ENCODE measurements around the gene GP5.
A peak's percentile ranks its signal among the peaks of the same experiment; 100 is the strongest.

Gene GP5

DNA sequence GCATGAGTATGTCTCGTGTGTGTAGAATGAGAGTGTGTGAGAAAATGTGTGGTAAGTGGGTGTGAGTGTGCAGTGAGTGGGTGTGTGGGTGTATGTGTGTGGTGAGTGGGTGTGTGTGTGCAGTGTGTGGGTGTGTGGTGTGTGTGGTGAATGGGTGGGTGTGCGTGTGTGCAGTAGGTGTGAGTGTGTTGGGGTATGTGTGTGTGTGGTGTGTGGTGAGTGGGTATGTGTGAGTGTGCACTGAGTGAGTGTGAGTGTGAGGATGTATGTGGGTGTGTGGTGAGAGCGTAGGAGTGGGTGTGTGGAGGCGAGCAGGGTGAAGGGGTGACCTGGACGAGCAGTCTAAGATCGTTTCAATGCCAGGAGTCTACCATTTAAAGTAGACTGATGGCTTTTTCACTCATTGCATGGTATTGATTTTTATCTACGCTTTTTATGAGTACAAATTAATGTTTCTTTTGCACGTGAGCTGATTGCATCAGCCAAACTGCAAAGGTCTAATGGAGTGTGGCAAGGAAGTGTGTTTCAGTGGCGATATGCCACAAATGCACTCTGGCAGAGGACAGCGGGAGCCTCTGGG is 46.3 kb downstream of the GP5 start:
- DNase-seq (ENCODE audit: low read depth), result no peak
- TF ChIP-seq, protein P1, sequence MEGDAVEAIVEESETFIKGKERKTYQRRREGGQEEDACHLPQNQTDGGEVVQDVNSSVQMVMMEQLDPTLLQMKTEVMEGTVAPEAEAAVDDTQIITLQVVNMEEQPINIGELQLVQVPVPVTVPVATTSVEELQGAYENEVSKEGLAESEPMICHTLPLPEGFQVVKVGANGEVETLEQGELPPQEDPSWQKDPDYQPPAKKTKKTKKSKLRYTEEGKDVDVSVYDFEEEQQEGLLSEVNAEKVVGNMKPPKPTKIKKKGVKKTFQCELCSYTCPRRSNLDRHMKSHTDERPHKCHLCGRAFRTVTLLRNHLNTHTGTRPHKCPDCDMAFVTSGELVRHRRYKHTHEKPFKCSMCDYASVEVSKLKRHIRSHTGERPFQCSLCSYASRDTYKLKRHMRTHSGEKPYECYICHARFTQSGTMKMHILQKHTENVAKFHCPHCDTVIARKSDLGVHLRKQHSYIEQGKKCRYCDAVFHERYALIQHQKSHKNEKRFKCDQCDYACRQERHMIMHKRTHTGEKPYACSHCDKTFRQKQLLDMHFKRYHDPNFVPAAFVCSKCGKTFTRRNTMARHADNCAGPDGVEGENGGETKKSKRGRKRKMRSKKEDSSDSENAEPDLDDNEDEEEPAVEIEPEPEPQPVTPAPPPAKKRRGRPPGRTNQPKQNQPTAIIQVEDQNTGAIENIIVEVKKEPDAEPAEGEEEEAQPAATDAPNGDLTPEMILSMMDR (conservative IDR thresholded peaks at IDR 0.05; ENCODE audit: low read depth, low read length), result no peak
- no peak overlapping the region for H3K4me3 ChIP-seq (ENCODE audit: low read depth, low read length)

DNA sequence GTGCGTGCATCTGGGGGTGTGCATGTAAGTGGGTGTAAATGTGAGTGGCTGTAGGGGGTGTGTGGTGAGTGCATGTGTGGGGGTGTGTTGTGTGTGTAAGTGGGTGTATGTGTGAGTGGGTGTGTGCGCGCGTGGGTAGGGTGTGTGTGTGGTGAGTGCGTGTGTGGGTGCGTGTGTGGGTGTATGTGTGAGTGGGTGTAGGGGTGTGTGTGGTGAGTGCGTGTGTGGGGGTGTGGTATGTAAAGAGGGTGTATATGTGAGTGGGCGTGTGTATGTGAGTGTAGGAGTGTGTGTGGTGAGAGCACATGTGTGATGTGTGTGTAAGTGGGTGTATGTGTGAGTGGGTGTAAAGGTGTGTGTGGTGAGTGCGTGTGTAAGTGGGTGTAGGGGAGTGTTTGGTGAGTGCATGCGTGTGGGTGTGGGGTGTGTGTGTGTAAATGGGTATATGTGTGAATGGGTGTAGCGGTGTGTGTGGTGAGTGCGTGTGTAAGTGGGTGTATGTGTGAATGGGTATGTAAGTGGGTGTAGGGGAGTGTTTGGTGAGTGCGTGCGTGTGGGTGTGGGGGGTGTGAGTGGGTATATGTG is 47.0 kb downstream of the GP5 start:
- DNase-seq (ENCODE audit: low read depth), result no peak
- H3K4me3 ChIP-seq (ENCODE audit: low read depth, low read length), result no peak overlapping the region
- TF ChIP-seq, protein P1 (conservative IDR thresholded peaks at IDR 0.05; ENCODE audit: low read depth, low read length), result no peak

DNA sequence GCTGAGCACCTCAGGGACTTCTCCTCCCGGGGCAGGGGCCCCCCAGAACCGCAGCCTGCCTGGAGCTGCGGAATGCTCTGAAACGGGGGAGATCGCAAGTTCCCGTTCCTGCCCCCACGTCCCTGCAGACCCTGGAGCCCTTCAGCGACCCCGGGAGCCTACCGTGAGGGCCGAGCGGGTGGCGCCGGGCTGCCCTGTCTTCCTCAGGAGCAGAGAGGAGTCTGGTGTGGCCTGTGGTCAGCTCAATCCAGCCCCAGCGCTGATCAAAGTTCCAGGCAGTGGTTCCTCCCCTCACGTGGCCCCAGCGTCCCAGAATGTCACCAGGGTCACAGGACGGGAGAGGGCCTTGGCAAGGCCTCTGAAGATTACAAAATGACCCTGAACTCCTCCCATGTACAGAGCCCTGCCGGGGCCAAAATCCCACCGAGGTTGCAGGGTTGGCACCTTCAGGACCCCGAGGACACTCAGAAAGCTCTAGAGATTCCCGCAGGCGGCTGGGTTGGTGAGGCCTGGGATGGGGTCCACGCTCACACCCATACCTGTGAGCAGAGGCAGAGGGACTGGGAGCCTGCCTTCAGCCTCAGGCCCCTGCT is 47.9 kb downstream of the GP5 start, which contains the start of gene CPN2:
TSS of gene CPN2 (minus strand) at position 249 of the 593 bp plus-strand sequence. CDS start 8,626 bp downstream, outside the sequence.
- H3K4me3 ChIP-seq (ENCODE audit: low read depth, low read length), result no peak within 1 kb of the TSS
- TF ChIP-seq, protein P1 (conservative IDR thresholded peaks at IDR 0.05; ENCODE audit: low read depth, low read length), result no peak
- DNase-seq (ENCODE audit: low read depth), result no peak

- TF ChIP-seq, protein P1 (conservative IDR thresholded peaks at IDR 0.05; ENCODE audit: low read depth, low read length), result no peak
- DNase-seq (ENCODE audit: low read depth), result no peak
- H3K4me3 ChIP-seq (ENCODE audit: low read depth, low read length), result no peak overlapping the region
Measured at GRCh38 chr3:194350726-194351071, 48.4 kb downstream of the GP5 start.

GRCh38 chr3:194348354-194348753 is 50.7 kb downstream of the GP5 start:
- no peak overlapping the region for H3K4me3 ChIP-seq (ENCODE audit: low read depth, low read length)
- DNase-seq (ENCODE audit: low read depth), result no peak
- TF ChIP-seq, protein P1 (conservative IDR thresholded peaks at IDR 0.05; ENCODE audit: low read depth, low read length), result no peak

DNA sequence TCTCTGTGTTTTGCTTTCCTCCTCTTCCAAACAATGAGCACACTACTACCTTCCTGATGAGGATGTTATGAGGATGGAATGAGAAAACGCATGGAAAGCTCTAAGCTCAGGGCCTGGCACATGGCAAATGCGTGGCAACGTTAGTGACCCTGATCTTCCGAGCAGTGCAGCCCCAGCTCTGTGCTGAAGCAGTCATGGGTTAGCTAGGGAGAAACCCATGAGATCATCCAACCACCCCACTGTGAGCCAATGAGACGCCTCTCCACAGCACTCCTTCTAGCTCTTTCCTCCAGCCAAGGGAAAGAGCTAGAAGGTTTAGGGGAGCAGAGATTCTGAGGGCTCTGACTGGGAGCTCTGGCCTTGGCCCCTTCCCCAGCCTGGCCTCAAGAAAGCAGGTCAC is 52.4 kb downstream of the GP5 start:
- TF ChIP-seq, protein P1 (conservative IDR thresholded peaks at IDR 0.05; ENCODE audit: low read depth, low read length), result no peak
- H3K4me3 ChIP-seq (ENCODE audit: low read depth, low read length), result no peak overlapping the region
- peak; percentile 74 for DNase-seq (ENCODE audit: low read depth)

GRCh38 chr3:194346035-194346434 is 53.0 kb downstream of the GP5 start:
- DNase-seq (ENCODE audit: low read depth), result no peak
- H3K4me3 ChIP-seq (ENCODE audit: low read depth, low read length), result no peak overlapping the region
- TF ChIP-seq, protein P1 (conservative IDR thresholded peaks at IDR 0.05; ENCODE audit: low read depth, low read length), result no peak
